GM12891 (cell line): ENCODE results near the gene PARVG.

ENCODE experiments used
- POLR2A ChIP-seq: IDR thresholded peaks from 2 replicates; pipeline ENCODE4 v1.6.1; 2011; ENCODE audit warnings: low read depth, low read length, control low read depth
- POLR2AphosphoS5 ChIP-seq: IDR thresholded peaks from 2 replicates; pipeline ENCODE4 v1.6.1; 2011; ENCODE audit warnings: low read depth, low read length, control low read depth
- POU2F2 ChIP-seq: IDR thresholded peaks from 2 replicates; pipeline ENCODE4 v1.6.1; 2011; ENCODE audit warnings: low read depth, mild to moderate bottlenecking, control low read depth, low read length, moderate library complexity
- SPI1 ChIP-seq: IDR thresholded peaks from 2 replicates; pipeline ENCODE4 v1.6.1; 2011; ENCODE audit warnings: low read depth, low read length, control low read depth
- TAF1 ChIP-seq: IDR thresholded peaks from 2 replicates; pipeline ENCODE4 v1.6.1; 2011; ENCODE audit warnings: low read depth, low read length, control low read depth

GRCh38 chr22:44205516-44206329 lies 25.0 kb downstream of the PARVG start:
- no peak for TF ChIP-seq POLR2A
- TF ChIP-seq POLR2AphosphoS5 = no peak
- TF ChIP-seq TAF1 = no peak
- TF ChIP-seq POU2F2 = no peak
- no peak for TF ChIP-seq SPI1
